MM.1S (cell line): ENCODE data around the gene DALRD3.
A peak's percentile ranks its signal among the peaks of the same experiment; 100 is the strongest.

Experiments
- CTCF ChIP-seq: fragments of 300-600 bp; sonication (generic); IDR thresholded peaks from 2 replicates; pipeline ENCODE4 v1.5.1; 2016; ENCODE audit warnings: antibody characterized with exemption, low read length, mixed read lengths
- EZH2 ChIP-seq: fragments of 300-600 bp; sonication (generic); optimal IDR thresholded peaks from 2 replicates; pipeline ENCODE3; 2017; ENCODE audit warnings: low read depth, mild to moderate bottlenecking, antibody characterized with exemption, low read length, mixed read lengths
- EZH2phosphoT487 ChIP-seq: fragments of 300-600 bp; sonication (generic); IDR thresholded peaks from 2 replicates; pipeline ENCODE4 v1.6.1; 2018; ENCODE audit warnings: antibody characterized with exemption, low read length

DNA sequence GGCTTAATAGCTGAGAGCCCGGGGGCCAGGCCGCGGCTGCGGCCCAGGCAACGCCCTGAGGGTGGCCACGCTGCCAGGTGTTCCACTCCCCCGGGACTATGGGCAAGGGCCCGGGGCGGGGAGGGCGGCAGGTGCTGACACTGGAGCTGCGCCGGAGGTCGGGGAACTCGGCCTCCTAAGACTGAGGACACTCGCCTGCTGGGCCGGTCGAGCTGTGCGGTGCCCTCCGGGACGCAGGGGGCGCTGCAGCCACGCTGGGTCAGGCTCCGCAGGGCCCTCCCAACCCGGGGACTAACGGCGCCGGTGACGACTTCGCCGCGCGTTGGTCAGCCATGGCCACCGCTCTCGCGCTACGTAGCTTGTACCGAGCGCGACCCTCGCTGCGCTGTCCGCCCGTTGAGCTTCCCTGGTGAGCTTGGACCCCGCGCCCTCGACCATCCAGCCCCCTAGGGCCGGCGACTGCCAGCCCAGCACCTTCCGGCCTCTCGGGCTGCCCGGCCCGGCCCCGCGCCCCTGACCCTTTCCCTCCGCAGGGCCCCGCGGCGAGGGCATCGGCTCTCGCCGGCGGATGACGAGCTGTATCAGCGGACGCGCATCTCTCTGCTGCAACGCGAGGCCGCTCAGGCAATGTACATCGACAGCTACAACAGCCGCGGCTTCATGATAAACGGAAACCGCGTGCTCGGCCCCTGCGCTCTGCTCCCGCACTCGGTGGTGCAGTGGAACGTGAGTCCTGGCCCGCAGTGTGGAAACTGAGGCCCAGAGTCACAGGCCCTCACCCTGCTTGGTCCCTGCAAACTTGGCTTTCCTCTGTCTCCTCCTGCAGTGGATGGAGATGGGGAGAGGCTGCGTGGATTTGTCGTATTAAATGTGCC lies 3.7 kb upstream of the DALRD3 start, which contains the start of gene NDUFAF3:
- TF ChIP-seq CTCF (peak; percentile 90), EZH2 (no peak), EZH2phosphoT487 (no peak)
